ENCODE measurements around the gene PCDHA5. TPM values are rescaled to one million over a fixed set of nuclear protein-coding genes. Genes with fewer than 3 reads are reported as not detected.
A peak's percentile ranks its signal among the peaks of the same experiment; 100 is the strongest.

PCDHA5 gene
- total RNA-seq (2021): 0.33 and 0.39 TPM in 2 replicates
- long read RNA-seq: 0 reads

DNA sequence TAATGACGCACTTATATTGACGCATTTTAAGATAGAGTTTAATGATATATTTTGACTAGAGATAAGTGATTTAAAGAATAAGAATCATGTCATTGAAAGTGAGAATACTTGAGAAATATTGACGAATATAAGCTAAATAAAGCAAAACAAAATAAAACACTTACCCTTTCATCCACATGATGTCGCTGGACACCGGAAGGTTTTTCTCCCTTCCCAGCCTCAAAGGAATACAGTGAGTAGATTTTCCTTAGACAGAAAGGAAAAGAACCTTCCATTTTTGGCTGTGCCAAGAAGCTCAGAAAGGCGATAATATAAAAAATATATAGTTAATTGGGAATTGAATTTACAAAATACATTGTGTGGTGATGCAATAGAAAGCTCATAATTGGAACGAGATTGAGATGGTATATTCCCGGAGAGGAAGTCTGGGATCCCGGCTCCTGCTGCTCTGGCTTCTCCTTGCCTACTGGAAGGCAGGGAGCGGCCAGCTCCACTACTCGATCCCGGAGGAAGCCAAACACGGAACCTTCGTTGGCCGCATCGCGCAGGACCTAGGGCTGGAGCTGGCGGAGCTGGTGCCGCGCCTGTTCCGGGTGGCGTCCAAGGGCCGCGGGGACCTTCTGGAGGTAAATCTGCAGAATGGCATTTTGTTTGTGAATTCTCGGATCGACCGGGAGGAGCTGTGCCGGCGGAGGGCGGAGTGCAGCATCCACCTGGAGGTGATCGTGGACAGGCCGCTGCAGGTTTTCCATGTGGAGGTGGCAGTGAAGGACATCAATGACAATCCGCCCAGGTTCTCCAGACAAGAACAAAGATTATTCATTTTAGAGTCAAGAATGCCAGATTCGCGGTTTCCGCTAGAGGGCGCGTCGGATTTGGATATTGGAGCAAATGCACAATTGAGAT lies at the start of gene PCDHA5:
TSS of gene PCDHA5 (plus strand) at position 239 of the 906 bp plus-strand sequence.
- Histone ChIP-seq H3K56ac (ENCODE audit: insufficient read length, low read depth, low read length) (no peak within 1 kb of the TSS), H3T11ph (ENCODE audit: low read length) (no peak within 1 kb of the TSS), H3K23me2 (ENCODE audit: insufficient read length, low read depth, low read length, poor library complexity, severe bottlenecking) (peaks cover 3% of the 10 kb centered on the region), H2BK5ac (ENCODE audit: insufficient read length, low read length) (no peak within 1 kb of the TSS), H3K79me2 (ENCODE audit: insufficient read depth, low read length) (no peaks in the 10 kb centered on the region), H3K9me3 (ENCODE audit: control insufficient read depth, low read depth, low read length) (no peaks in the 10 kb centered on the region), H3K4ac (ENCODE audit: low read depth, low read length) (no peak within 1 kb of the TSS), H4K20me1 (ENCODE audit: control insufficient read depth, insufficient read depth, insufficient read length) (no peaks in the 10 kb centered on the region), H3K4me1 (ENCODE audit: insufficient read depth, low read length) (no peaks in the 10 kb centered on the region), H2BK15ac (ENCODE audit: low read depth, low read length) (no peak within 1 kb of the TSS), H3K4me2 (ENCODE audit: insufficient read depth, insufficient read length, low read length) (no peak within 1 kb of the TSS), H2BK12ac (ENCODE audit: insufficient read length, low read depth, low read length) (no peak within 1 kb of the TSS), H3K27ac (ENCODE audit: insufficient read length, low read depth, low read length) (no peak within 1 kb of the TSS), H4K5ac (ENCODE audit: insufficient read length, low read depth, low read length) (no peak within 1 kb of the TSS), H3K9ac (ENCODE audit: extremely low read depth, insufficient read length, low read length) (no peak within 1 kb of the TSS), H4K8ac (replicated peaks; ENCODE audit: insufficient read length, low read depth, low read length) (no peak within 1 kb of the TSS), H3K23ac (ENCODE audit: insufficient read length, low read depth, low read length) (no peak within 1 kb of the TSS), H3K18ac (ENCODE audit: insufficient read length, low read depth, low read length) (no peak within 1 kb of the TSS), H3K14ac (ENCODE audit: insufficient read depth, low read length) (no peak within 1 kb of the TSS), H2BK20ac (ENCODE audit: low read depth, low read length, poor library complexity, severe bottlenecking) (no peak within 1 kb of the TSS), H3K79me1 (ENCODE audit: insufficient read depth, low read depth, low read length, poor library complexity, severe bottlenecking) (no peaks in the 10 kb centered on the region), H4K91ac (ENCODE audit: insufficient read length, low read depth, low read length) (no peak within 1 kb of the TSS), H2AFZ (ENCODE audit: low read length) (no peak within 1 kb of the TSS), H2BK120ac (ENCODE audit: low read depth, low read length, poor library complexity, severe bottlenecking) (no peak within 1 kb of the TSS), H3K27me3 (ENCODE audit: insufficient read depth, low read length) (no peaks in the 10 kb centered on the region), H2AK5ac (ENCODE audit: insufficient read length, low read length) (no peak within 1 kb of the TSS)
- Mint-ChIP-seq H3K27ac (no peak within 1 kb of the TSS), H3K4me3 (no peak within 1 kb of the TSS), H3K36me3 (ENCODE audit: insufficient read depth in 1 of 3, low read depth in 3 of 3) (peaks cover 9 to 18% (median 15%) of the 10 kb centered on the region in 3 experiments), H3K4me1 (no peaks in the 10 kb centered on the region), H3K27me3 (ENCODE audit: low read depth) (no peaks in the 10 kb centered on the region), H3K9me3 (peaks cover 0 to 16% of the 10 kb centered on the region in 2 experiments; a peak in 2 of 5 replicates)
- DNase-seq: no peak
- WGBS (ENCODE audit: extremely low coverage, insufficient read length, low lambda C conversion rate): 100% methylated on average over 1 of the region's 39 CpGs
- TF ChIP-seq, protein P1, sequence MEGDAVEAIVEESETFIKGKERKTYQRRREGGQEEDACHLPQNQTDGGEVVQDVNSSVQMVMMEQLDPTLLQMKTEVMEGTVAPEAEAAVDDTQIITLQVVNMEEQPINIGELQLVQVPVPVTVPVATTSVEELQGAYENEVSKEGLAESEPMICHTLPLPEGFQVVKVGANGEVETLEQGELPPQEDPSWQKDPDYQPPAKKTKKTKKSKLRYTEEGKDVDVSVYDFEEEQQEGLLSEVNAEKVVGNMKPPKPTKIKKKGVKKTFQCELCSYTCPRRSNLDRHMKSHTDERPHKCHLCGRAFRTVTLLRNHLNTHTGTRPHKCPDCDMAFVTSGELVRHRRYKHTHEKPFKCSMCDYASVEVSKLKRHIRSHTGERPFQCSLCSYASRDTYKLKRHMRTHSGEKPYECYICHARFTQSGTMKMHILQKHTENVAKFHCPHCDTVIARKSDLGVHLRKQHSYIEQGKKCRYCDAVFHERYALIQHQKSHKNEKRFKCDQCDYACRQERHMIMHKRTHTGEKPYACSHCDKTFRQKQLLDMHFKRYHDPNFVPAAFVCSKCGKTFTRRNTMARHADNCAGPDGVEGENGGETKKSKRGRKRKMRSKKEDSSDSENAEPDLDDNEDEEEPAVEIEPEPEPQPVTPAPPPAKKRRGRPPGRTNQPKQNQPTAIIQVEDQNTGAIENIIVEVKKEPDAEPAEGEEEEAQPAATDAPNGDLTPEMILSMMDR (conservative IDR thresholded peaks at IDR 0.05): peak; percentile 34; the same call in 1 of the 3 replicates

Measured in H9 (cell line).